Left lung (tissue), 10 donors: Measurements from ENCODE around the gene CASP8. TPM values are rescaled to one million over a fixed set of nuclear protein-coding genes. Genes with fewer than 3 reads are reported as not detected.
A peak's percentile ranks its signal among the peaks of the same experiment; 100 is the strongest.

ENCODE experiments used
- ATAC-seq: fragments of 200-7000 bp; cut with Tn5 transposase; one replicate; pipeline ENCODE4 v1.9.1; 2020; ENCODE audit warnings: moderate library complexity
- DNase-seq, 4 donors: peaks; one replicate each; pipeline ENCODE4 v3.0.0-alpha.2; 2013 to 2020
- H3K27ac ChIP-seq, 2 donors: fragments of 200-600 bp; sonication (generic) in 1 of 2; one replicate each; pipeline versions ENCODE4 v1.5.0 to v1.8.0; 2020 to 2021
- H3K27me3 ChIP-seq, 2 donors: fragments of 200-600 bp; sonication (generic) in 1 of 2; one replicate each; pipeline versions ENCODE4 v1.5.0 to v1.8.0; 2020 to 2021
- H3K36me3 ChIP-seq, 2 donors: fragments of 200-600 bp; sonication (generic) in 1 of 2; one replicate each; pipeline versions ENCODE4 v1.5.0 to v1.8.0; 2020 to 2021
- H3K4me1 ChIP-seq, 2 donors: fragments of 200-600 bp; one replicate each; pipeline ENCODE4 v1.8.0; 2021
- H3K4me3 ChIP-seq, 2 donors: fragments of 200-600 bp; sonication (generic) in 1 of 2; one replicate each; pipeline versions ENCODE4 v1.5.0 to v1.8.0; 2020 to 2021; ENCODE audit warnings: mild to moderate bottlenecking in 1 of 2
- H3K9me3 ChIP-seq, 2 donors: fragments of 200-600 bp; sonication (generic) in 1 of 2; one replicate each; pipeline versions ENCODE4 v1.5.0 to v1.8.0; 2020 to 2021
- intact Hi-C, 2 donors: fragments of 100-400 bp; cut with DNase I; formaldehyde crosslinking; loops; one replicate each; pipeline versions ENCODE4 v1.11.2 to v1.14.2; 2022
- polyA plus RNA-seq, 6 donors: library from polyadenylated mRNA; unstranded; fragments of 120-200 nt; gene quantifications; one replicate each; pipeline ENCODE4 v1.2.1, GENCODE V29; 2013; ENCODE audit not compliant: insufficient read length in 6 of 6
- total RNA-seq, 2 donors: library from RNA; stranded (reverse); fragmentation: NEBNext Ultra II Directional; extraction: Animal tissue kit (Norgen Biotek cat#: 25700); gene quantifications; one replicate each; pipeline ENCODE4 v1.2.1, GENCODE V29; 2021
- TF ChIP-seq, protein P1 (sequence below), 2 donors: fragments of 200-600 bp; sonication (generic) in 1 of 2; IDR thresholded peaks; one replicate each; pipeline versions ENCODE4 v1.5.0 to v1.8.0; 2021; ENCODE audit warnings: antibody characterized with exemption in 2 of 2
- donor health status: DM: no; HTN: yes; CAD: no.
- donor health status: DM: no; HTN: no; CAD: no.

CASP8 gene
- total and polyA plus RNA-seq, 8 donors = 19.2 to 40.4 (median 23.1) TPM

DNA sequence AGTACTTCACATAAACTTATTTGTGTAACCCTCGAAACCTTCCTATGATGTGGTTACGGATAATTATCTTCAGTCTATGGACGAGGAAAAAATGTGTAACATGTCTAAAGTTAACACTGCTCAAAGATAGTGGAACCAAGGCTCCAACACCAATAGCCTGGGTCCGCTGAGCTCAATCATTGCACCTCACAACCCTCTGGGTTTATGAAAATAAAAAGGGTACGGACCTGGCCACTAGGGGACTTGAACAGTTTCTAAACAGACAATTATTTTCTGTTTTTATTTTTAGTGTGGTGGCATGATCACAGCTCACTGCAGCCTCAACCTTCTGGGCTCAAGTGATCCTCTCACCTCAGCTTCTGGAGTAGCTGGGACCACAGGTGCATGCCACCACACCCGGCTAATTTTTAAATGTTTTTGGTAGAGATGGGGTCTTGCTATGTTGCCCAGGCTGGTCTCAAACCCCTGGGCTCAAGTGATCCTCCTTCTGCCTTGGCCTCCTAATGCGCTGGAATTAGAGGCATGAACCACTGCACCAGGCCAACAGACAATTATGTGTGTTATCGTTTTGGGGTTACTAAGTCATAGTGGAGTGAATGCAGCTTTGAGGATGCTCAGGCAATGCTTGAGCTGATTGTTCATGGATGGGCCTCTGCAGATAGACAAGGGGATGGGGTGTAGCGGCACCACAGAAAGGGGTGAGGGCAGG, 10.1 kb downstream of the CASP8 start:
- DNase-seq (no peak), ATAC-seq (peak; percentile 18)
- H3K36me3 ChIP-seq = peaks cover 0 to 87% of the 10 kb centered on the region in 2 donors
- TF ChIP-seq, protein P1, sequence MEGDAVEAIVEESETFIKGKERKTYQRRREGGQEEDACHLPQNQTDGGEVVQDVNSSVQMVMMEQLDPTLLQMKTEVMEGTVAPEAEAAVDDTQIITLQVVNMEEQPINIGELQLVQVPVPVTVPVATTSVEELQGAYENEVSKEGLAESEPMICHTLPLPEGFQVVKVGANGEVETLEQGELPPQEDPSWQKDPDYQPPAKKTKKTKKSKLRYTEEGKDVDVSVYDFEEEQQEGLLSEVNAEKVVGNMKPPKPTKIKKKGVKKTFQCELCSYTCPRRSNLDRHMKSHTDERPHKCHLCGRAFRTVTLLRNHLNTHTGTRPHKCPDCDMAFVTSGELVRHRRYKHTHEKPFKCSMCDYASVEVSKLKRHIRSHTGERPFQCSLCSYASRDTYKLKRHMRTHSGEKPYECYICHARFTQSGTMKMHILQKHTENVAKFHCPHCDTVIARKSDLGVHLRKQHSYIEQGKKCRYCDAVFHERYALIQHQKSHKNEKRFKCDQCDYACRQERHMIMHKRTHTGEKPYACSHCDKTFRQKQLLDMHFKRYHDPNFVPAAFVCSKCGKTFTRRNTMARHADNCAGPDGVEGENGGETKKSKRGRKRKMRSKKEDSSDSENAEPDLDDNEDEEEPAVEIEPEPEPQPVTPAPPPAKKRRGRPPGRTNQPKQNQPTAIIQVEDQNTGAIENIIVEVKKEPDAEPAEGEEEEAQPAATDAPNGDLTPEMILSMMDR (IDR thresholded peaks at IDR 0.05) = no peak
- intact Hi-C loops = no loop called here
- no peak overlapping the region for H3K4me3 ChIP-seq
- H3K27me3 ChIP-seq = no peaks in the 10 kb centered on the region
- H3K4me1 ChIP-seq = peaks cover 0 to 12% of the 10 kb centered on the region in 2 donors
- no peaks in the 10 kb centered on the region for H3K9me3 ChIP-seq
- no peak overlapping the region for H3K27ac ChIP-seq

DNA sequence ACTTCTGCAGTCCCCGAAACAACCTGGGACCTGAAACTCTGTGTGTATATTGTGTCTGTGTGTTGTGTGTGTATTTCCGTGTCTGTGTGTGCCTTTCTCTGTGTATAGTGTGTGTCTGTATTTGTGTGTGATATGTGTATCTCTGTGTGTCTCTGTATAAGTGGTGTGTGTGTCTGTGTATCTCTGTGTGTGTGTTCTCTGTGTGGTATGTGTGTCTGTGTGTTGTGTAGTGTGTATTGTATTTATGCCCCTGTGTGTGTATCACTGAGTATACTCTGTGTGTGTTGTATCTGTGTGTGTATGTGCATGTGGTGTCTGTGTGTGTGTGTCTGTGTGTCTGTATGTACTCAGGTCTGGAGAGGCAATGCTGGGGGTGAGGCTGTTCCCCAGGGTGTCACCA, 11.6 kb downstream of the CASP8 start:
- ATAC-seq = no peak
- H3K36me3 ChIP-seq = peaks cover 0 to 96% of the 10 kb centered on the region in 2 donors
- intact Hi-C loops = no loop called here
- no peak for DNase-seq
- H3K4me3 ChIP-seq = no peak overlapping the region
- TF ChIP-seq, protein P1 (IDR thresholded peaks at IDR 0.05) = no peak
- peaks cover 0 to 6% of the 10 kb centered on the region in 2 donors for H3K4me1 ChIP-seq
- no peaks in the 10 kb centered on the region for H3K9me3 ChIP-seq
- no peaks in the 10 kb centered on the region for H3K27me3 ChIP-seq
- H3K27ac ChIP-seq = no peak overlapping the region

DNA sequence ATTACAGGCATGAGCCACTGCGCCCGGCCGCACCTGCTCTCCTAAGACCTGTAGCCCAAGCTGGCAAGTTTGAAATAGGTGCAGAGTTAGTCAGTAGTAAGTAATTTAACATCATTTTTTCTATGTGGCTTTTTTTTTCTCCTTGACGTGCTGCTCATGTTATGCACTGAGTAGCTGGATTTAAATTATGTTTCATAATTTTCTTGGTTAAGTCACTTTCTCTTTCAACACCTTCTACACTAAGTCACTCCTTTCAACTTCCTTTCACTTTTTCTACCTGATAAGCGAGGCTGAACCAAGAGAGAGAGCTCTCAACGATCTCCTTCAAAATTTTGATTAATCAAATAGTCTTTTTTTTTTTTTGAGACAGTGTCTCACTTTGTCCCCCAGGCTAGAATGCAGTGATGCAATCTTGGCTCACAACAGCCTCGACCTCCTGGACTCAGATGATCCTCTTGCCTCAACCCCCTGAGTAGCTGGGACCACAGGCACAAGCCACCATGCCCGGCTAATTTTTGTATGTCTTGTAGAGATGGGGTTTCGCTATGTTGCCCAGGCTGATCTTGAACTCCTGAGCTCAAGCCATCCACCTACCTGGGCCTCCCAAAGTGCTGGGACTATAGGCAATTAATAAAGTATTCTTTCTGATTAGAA, 13.1 kb downstream of the CASP8 start:
- Histone ChIP-seq H3K36me3 (peaks cover 0 to 96% of the 10 kb centered on the region in 2 donors), H3K4me1 (peaks cover 0 to 6% of the 10 kb centered on the region in 2 donors), H3K27ac (no peak overlapping the region), H3K27me3 (no peaks in the 10 kb centered on the region), H3K9me3 (no peaks in the 10 kb centered on the region), H3K4me3 (no peak overlapping the region)
- TF ChIP-seq, protein P1 (IDR thresholded peaks at IDR 0.05) = no peak
- ATAC-seq (no peak), DNase-seq (no peak)
- intact Hi-C loops = no loop called here

DNA sequence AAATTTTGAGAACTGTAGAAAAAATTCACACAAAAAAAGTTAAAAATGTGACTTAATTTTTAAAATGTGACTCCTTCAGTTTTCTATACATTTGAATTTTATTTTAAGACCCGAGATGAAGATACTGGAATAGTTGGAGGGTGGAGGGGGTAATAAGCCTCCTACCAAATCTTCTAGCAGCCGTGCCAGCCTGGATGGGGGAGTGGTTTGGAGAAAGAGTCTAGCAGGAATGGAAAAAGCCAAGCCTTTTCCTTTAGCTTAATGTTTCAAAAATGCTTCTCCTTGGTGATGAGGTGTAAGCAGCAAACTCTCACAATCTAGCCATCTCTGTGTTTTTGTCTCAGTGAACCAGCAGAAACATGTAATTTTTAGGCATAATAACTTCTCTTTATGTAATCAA, 14.7 kb downstream of the CASP8 start:
- ATAC-seq = no peak
- Histone ChIP-seq H3K9me3 (no peaks in the 10 kb centered on the region), H3K4me3 (no peak overlapping the region), H3K36me3 (peaks cover 0 to 99% of the 10 kb centered on the region in 2 donors), H3K27ac (no peak overlapping the region), H3K4me1 (peaks cover 0 to 11% of the 10 kb centered on the region in 2 donors), H3K27me3 (no peaks in the 10 kb centered on the region)
- no peak for DNase-seq
- TF ChIP-seq, protein P1 (IDR thresholded peaks at IDR 0.05) = no peak
- intact Hi-C loops = no loop called here

DNA sequence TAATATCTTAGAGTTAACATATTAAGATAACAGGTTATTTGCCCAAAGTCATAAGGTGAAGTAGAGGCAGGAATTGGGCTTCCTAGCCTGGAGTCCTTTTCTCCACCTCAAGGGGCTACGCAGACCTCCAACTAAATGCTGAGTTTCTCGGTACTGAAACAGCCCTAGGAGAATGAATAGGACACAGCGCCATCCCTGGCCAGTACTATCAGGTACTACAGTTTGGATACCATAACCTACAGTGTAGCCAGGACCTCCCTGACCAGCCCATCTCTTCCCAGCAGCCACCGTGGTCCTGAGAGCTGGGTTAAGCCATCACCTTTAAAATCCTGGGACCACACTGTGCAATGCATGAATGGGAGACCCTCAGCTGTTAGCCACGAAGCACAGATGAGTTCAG, 15.7 kb downstream of the CASP8 start:
- Histone ChIP-seq H3K4me1 (peaks cover 0 to 14% of the 10 kb centered on the region in 2 donors), H3K27ac (no peak overlapping the region), H3K27me3 (no peaks in the 10 kb centered on the region), H3K36me3 (peaks cover 0 to 95% of the 10 kb centered on the region in 2 donors), H3K9me3 (no peaks in the 10 kb centered on the region), H3K4me3 (no peak overlapping the region)
- intact Hi-C loops = no loop called here
- TF ChIP-seq, protein P1 (IDR thresholded peaks at IDR 0.05) = no peak
- DNase-seq (no peak), ATAC-seq (no peak)
